NCI-H146 treated with DMSO at 0.1 percent for 48 hours (cell line): ENCODE measurements around the gene CHST11.

Experiments
- DNase-seq: peaks from one replicate; lab custom pipeline; 2025; ENCODE audit not compliant: unreplicated experiment; lab: John Stamatoyannopoulos, UW

Gene CHST11

DNA sequence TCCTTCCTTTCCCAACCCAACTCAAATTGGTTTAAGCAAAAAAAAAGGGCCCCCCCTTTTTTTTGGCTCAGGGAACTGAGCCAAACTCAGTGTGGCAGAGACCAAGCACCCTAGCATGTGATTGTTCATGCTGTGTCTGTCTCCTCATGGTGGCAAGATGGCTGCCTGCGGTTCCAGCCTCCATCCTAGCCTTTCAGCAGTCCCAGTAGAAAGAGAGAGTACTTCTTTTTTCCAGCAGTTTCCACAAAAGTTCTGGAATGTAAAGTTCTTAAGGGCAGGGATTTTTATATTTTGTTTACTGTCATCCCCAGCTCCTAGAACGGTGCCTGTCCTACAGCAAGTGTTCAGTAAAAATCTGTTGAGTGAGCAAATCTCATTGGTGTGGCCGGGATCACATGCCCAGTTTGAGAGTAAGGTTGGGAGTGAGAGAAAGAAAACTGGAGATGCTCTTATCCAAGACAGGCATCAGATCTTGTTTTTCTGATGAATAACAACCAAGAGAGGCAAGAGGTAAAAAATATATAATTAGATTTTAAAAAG is 22.4 kb downstream of the CHST11 start:
- no peak for DNase-seq

DNA sequence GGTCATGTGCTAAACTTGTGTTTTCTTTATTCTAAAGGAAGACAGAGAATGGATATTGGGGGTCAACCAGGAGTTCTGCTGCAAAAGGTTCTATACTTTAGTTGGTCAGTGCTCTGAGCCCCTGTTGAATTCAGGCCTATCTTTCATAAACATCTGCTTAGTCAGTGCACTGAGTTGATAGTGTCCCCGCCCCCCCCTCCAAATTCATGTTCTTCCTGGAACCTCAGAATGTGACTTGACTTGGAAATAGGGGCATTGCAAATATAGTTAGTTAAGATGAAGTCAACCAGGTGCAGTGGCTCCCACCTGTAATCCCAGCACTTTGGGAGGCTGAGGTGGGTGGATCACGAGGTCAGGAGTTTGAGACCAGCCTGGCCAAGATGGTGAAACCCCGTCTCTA is 23.3 kb downstream of the CHST11 start:
- DNase-seq: no peak

DNA sequence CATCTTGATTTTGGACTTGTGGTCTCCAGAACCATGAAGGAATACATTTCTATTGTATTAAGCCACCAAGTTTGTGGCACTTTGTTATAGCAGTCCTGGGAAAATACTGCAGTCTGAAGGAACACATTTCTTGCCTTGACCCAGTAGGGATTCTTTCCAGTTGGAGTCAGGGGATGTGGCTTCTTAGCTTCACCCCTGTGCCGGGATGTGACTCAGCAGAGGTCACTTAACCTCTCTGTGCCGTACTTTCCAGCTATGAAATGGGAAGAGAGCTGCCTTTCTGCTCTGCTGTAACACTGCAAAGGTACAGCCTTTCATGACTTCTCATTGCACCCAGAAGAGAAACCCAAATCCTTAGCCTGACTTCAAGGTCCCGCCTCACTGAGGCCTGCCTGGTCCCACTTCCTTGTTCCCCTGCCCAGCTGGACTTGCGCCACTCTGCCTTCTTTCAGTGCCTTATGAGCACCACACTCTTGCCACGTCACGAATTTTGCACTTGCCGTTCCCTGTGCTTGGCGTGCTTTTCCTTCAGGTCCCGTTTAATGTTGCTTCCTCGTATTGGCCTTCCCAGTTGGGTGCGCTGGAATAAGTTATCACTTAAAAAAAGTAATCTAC is 24.2 kb downstream of the CHST11 start:
- no peak for DNase-seq

DNA sequence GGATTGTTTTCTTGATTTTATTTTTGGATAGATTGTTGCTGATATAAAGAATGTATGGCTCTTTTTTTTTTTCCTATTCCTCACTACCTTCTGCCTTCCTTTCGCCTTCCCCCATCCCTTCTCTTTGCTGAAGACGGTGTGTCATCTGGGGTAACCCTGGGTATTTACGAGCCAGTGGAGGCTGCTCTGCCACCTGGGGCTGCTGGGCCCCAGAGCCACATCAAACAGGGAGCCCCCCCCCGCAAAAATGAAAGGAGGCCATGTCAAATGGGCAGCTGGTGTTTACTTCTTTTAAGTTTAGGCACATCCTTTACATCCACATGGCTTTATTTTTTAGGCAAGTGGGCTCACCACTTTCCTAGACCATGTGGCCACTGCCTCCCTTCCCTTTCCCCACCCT is 25.4 kb downstream of the CHST11 start:
- DNase-seq: no peak

DNA sequence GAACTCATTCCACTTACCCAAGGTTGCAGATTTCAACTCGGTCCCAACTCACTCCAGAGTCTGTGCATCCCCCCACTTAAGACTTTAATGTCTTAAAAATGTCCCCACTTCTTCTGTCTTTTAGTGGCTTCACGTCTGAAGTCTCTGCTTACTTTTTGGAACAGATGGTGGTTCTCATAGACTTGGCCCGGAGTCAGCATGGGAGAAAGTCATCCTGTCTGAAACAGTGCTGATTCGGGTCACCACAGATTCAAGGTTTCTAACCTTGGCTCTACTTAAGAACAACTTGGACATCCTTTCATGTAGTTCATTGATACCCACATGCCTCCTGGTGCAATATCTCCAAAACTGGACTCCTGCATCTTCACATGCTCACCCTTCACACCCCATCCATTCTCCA is 26.0 kb downstream of the CHST11 start:
- no peak for DNase-seq

GRCh38 chr12:104484079-104484478 is 27.3 kb downstream of the CHST11 start:
- DNase-seq: no peak

GRCh38 chr12:104485651-104486362 is 29.1 kb downstream of the CHST11 start:
- DNase-seq: no peak

GRCh38 chr12:104486363-104486750 is 29.6 kb downstream of the CHST11 start:
- no peak for DNase-seq

GRCh38 chr12:104486943-104487819 is 30.4 kb downstream of the CHST11 start:
- no peak for DNase-seq

- no peak for DNase-seq
Observed at GRCh38 chr12:104488374-104488773, 31.6 kb downstream of the CHST11 start.

DNA sequence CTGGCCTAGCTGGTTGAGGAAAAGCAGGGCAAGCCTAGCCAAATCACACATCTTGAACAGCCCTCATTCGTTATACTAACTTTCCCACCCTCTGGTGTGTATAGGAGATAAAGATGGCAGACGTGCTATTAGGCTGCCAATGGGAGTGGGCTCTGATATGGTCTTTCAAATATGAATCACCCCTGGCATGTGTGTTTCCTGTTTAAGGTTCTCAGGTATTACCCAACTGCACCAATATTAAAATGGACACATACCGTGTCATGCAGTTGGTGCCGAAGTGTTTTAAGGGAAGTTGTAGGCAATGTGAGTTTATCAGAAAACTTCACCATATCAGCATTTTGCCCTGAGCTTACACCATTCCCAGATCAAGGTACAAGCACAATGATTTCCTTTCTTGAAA is 33.4 kb downstream of the CHST11 start:
- DNase-seq: no peak

- no peak for DNase-seq
Observed at GRCh38 chr12:104490850-104491249, 34.1 kb downstream of the CHST11 start.

GRCh38 chr12:104493496-104493895 is 36.7 kb downstream of the CHST11 start:
- DNase-seq: no peak

- DNase-seq: no peak
Observed at GRCh38 chr12:104494137-104494792, 37.5 kb downstream of the CHST11 start.

DNA sequence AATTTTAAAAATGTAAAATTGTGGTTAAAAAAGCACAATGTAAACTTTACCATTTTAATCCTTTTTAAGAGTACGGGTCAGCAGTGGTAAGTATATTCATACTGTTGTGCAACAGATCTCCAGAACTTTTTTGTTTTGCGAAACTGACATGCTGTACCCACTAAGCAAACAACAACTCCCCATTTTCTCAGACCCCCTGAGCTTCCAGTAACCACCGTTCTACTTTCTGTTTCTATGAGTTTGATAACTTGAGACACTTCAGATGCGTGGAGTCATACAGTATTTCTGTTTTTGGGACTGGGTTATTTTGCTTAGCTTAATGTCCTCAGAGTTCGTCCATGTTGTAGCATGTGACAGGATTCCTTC is 38.0 kb downstream of the CHST11 start:
- DNase-seq: no peak

DNA sequence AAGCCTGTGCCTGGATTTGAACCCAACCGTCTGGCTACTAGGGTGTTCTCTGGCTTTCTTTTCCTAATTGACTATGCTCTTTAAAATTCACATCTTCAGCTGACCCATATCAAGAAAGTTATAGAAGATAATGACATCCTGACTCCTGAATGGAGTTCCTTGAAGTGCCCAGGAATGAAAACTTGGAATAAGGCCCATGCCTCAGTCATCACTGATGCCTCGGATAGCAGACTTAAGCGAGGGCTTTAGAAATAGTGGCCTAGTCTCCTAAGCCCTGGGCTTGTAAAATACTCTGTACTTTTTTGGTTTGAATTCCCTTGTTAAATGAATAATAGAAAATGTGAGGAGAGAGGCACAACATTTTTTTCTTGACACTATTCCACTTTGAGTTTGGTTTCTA is 39.0 kb downstream of the CHST11 start:
- no peak for DNase-seq

GRCh38 chr12:104496336-104496735 is 39.6 kb downstream of the CHST11 start:
- no peak for DNase-seq

GRCh38 chr12:104498211-104498801 is 41.6 kb downstream of the CHST11 start:
- DNase-seq: no peak

DNA sequence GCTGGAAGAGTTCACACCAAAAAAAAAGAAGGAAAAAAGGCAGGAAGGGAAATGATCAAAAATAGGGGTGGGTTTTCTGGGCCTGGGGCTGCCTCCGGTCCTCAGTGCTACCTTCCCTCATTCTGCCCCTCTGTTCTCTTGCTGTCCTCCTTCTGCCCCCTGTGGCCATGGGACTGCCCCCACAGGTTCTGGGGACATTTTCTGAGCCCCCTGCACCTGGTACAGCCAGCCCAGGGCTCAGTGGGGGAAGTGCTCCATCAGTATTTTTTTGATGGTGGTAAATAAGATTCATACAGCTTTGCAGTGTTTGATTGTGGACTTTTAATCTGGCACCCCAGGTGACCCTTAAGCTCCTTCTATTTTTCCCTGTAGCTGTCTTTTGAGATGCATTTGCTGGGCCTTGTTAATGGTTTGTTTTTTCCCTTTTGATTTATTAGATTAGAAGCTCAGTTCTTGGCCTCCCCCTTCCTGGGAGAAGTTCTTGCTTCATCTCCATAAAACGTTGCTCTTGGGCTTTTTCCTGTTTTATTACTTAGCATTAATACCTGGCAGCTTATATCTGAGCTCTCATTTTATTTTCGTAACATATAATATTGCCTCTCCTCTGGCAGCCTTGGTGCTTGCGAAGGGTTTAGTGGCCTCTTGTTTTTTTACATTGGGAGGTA is 43.1 kb downstream of the CHST11 start:
- DNase-seq: no peak

- no peak for DNase-seq
Observed at GRCh38 chr12:104501115-104501514, 44.4 kb downstream of the CHST11 start.
